Activated B cell treated with CpG ODN at 0.5 μM for 24 hours (primary cell): Measurements from ENCODE around the gene C11orf42. TPM values are rescaled to one million over a fixed set of nuclear protein-coding genes. Genes with fewer than 3 reads are reported as not detected.

Experiments
- ATAC-seq: fragments of 200-7000 bp; cut with Tn5 transposase; one replicate; pipeline ENCODE4 v1.10.0; 2021; ENCODE audit warnings: low read depth, mild to moderate bottlenecking, moderate library complexity
- CTCF ChIA-PET: fragments of 350-600 bp; sonication (Branson Sonifier 250); formaldehyde crosslinking; loops from one replicate; lab custom pipeline; 2021; ENCODE audit warnings: antibody characterized with exemption; lab: Charles Lee
- POLR2A ChIA-PET: fragments of 350-600 bp; sonication (Branson Sonifier 250); formaldehyde crosslinking; loops from one replicate; lab custom pipeline; 2021; ENCODE audit warnings: antibody characterized with exemption; lab: Charles Lee
- DNase-seq: peaks from one replicate; pipeline ENCODE4 v3.0.0; 2022
- H3K27ac Mint-ChIP-seq: one replicate; pipeline ENCODE4 v1.8.0; 2020; ENCODE audit warnings: mixed read lengths
- H3K27me3 Mint-ChIP-seq: one replicate; pipeline ENCODE4 v1.8.0; 2021; ENCODE audit warnings: mixed read lengths
- H3K36me3 Mint-ChIP-seq: one replicate; pipeline ENCODE4 v1.8.0; 2021; ENCODE audit warnings: low read depth, mixed read lengths
- H3K4me1 Mint-ChIP-seq: one replicate; pipeline ENCODE4 v1.8.0; 2021; ENCODE audit warnings: mixed read lengths
- H3K4me3 Mint-ChIP-seq: one replicate; pipeline ENCODE4 v1.8.0; 2020; ENCODE audit warnings: mild to moderate bottlenecking, mixed read lengths
- H3K9me3 Mint-ChIP-seq: one replicate; pipeline ENCODE4 v1.8.0; 2020; ENCODE audit warnings: mixed read lengths
- CTCF ChIP-seq: fragments of 200-600 bp; IDR thresholded peaks from one replicate; pipeline ENCODE4 v1.8.0; 2022; ENCODE audit warnings: antibody characterized with exemption, mild to moderate bottlenecking
- intact Hi-C: fragments of 100-400 bp; cut with micrococcal nuclease; formaldehyde crosslinking; loops from one replicate; pipeline ENCODE4 v1.15.1; 2024
- total RNA-seq: library from RNA; stranded (reverse); gene quantifications from 2 replicates; pipeline ENCODE4 v1.2.3, GENCODE V29; 2022

Gene C11orf42
- not detected in 2 replicates for total RNA-seq

GRCh38 chr11:6205366-6205765 lies at the start of gene C11orf42:
TSS of gene C11orf42 (plus strand) at chr11:6205557. CDS start at chr11:6205616, 59 bp downstream.
- no peak within 1 kb of the TSS for H3K27ac Mint-ChIP-seq
- no peak for ATAC-seq
- CTCF ChIA-PET, result no interaction called here
- no peaks in the 10 kb centered on the region for H3K27me3 Mint-ChIP-seq
- H3K4me3 Mint-ChIP-seq, result no peak within 1 kb of the TSS
- no peaks in the 10 kb centered on the region for H3K9me3 Mint-ChIP-seq
- no peak for DNase-seq
- POLR2A ChIA-PET, result no interaction called here
- intact Hi-C loops, result no loop called here
- H3K4me1 Mint-ChIP-seq, result peaks cover 11% of the 10 kb centered on the region
- peaks cover 49% of the 10 kb centered on the region for H3K36me3 Mint-ChIP-seq
- TF ChIP-seq CTCF, result no peak

- ATAC-seq (no peak), DNase-seq (no peak)
- peaks cover 4% of the 10 kb centered on the region for H3K27me3 Mint-ChIP-seq
- ChIA-PET CTCF (no interaction called here), POLR2A (no interaction called here)
- H3K4me3 Mint-ChIP-seq, result no peak overlapping the region
- intact Hi-C loops, result no loop called here
- H3K4me1 Mint-ChIP-seq, result no peaks in the 10 kb centered on the region
- H3K9me3 Mint-ChIP-seq, result no peaks in the 10 kb centered on the region
- no peak for TF ChIP-seq CTCF
- no peaks in the 10 kb centered on the region for H3K36me3 Mint-ChIP-seq
- no peak overlapping the region for H3K27ac Mint-ChIP-seq
Measured at GRCh38 chr11:6156628-6157359, 48.6 kb upstream of the C11orf42 start.

GRCh38 chr11:6170226-6170625 lies 35.1 kb upstream of the C11orf42 start, which contains the start of gene OR52B2:
TSS of gene OR52B2 (minus strand) at chr11:6170326. CDS start at chr11:6170326, 0 bp downstream.
- no peak for TF ChIP-seq CTCF
- no peaks in the 10 kb centered on the region for H3K36me3 Mint-ChIP-seq
- POLR2A ChIA-PET, result no interaction called here
- H3K4me3 Mint-ChIP-seq, result no peak within 1 kb of the TSS
- no peaks in the 10 kb centered on the region for H3K4me1 Mint-ChIP-seq
- DNase-seq, result no peak
- peaks cover 14% of the 10 kb centered on the region for H3K27me3 Mint-ChIP-seq
- intact Hi-C loops, result no loop called here
- CTCF ChIA-PET, result no interaction called here
- no peak within 1 kb of the TSS for H3K27ac Mint-ChIP-seq
- no peak for ATAC-seq
- peaks cover 6% of the 10 kb centered on the region for H3K9me3 Mint-ChIP-seq

- Mint-ChIP-seq H3K4me1 (no peaks in the 10 kb centered on the region), H3K4me3 (no peak overlapping the region), H3K9me3 (peaks cover 3% of the 10 kb centered on the region), H3K36me3 (no peaks in the 10 kb centered on the region), H3K27ac (no peak overlapping the region), H3K27me3 (peaks cover 13% of the 10 kb centered on the region)
- ATAC-seq (no peak), DNase-seq (no peak)
- ChIA-PET CTCF (no interaction called here), POLR2A (no interaction called here)
- intact Hi-C loops, result no loop called here
- TF ChIP-seq CTCF, result no peak
Measured at GRCh38 chr11:6175440-6175839, 29.9 kb upstream of the C11orf42 start.

- no peaks in the 10 kb centered on the region for H3K27me3 Mint-ChIP-seq
- ChIA-PET CTCF (no interaction called here), POLR2A (no interaction called here)
- TF ChIP-seq CTCF, result no peak
- DNase-seq, result no peak
- no peak for ATAC-seq
- H3K9me3 Mint-ChIP-seq, result peaks cover 1% of the 10 kb centered on the region
- no peaks in the 10 kb centered on the region for H3K36me3 Mint-ChIP-seq
- no peaks in the 10 kb centered on the region for H3K4me1 Mint-ChIP-seq
- intact Hi-C loops, result no loop called here
- H3K27ac Mint-ChIP-seq, result no peak overlapping the region
- no peak overlapping the region for H3K4me3 Mint-ChIP-seq
Measured at GRCh38 chr11:6191742-6192141, 13.6 kb upstream of the C11orf42 start.
